Stimulated activated CD8-positive, alpha-beta memory T cell treated with anti-CD3 and anti-CD28 coated beads, Interleukin-12 subunit alpha, Interleukin-12 subunit beta, amount 100 ng/mL, for 4 hours (primary cell): ENCODE measurements around the gene STK11.
"Not testable (repeated sequence)": the region's sequence is repeated elsewhere in the genome, so short reads cannot be mapped to it uniquely, and the experiment has no call there.

Experiments
- DNase-seq: peaks from one replicate; pipeline ENCODE4 v3.0.0-alpha.2; 2020; ENCODE audit warnings: low read depth

STK11 gene

DNA sequence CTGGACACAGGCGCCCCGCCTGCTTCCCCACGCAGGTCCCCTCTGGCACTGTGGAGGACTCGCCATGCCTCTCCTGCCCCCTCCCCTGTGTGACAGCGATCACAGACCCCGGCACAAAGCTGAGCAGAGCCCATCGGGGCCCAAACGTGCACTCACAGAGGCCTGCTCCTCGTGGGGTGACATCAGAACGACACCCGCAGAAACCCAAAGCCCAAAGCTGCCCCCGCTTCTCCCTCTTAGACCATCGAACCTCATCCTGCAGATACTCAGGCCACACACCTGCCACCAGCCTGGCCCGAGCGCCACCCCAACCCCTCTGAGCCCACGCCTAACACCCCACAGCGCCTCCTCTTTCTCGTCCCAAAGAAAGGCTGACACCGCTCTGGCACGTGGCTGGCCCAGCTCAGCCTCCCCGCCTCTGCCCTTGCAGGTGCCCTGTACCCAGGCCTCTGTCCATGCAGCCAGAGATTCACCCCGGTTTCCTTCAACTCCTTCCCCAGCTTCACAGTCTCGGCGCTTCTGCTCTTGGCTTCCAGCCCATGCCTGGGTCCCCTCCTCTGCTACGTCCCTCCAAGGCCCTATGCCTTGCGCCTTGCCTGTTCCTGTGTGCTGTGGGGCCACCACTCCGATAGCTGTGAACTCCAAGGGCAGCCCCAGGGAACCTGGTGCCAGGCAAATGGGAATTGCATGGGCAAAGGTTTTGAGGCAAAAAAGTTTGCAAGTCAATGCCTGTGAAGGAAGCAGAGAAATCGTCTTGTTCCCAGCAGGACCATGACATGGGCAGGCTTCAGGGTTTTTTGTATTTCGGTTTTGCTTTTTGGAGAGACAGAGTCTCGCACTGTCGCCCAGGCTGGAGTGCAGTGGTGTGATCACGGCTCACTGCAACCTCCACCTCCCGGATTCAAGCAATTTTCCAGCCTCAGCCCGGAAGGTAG, 33.1 kb downstream of the STK11 start:
- DNase-seq: no peak

DNA sequence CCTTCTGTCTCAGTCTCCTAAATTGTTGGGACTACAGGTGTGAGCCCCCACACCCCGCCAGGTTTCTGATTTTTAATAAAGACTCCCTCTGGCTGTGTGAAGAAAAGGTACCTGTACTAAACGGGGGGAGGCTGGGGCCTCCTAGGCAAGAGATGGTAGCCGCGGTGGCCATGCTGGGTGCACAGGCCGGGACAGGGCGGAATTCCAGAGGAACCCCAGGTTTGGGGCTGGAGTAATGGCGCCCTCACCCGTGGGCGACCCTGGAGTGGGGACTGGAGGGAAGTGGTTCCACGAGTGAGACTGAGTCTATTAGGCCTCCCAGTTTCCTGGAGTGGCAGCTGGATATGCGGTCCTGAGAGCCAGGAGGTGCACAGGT, 33.8 kb downstream of the STK11 start:
- DNase-seq: no peak

DNA sequence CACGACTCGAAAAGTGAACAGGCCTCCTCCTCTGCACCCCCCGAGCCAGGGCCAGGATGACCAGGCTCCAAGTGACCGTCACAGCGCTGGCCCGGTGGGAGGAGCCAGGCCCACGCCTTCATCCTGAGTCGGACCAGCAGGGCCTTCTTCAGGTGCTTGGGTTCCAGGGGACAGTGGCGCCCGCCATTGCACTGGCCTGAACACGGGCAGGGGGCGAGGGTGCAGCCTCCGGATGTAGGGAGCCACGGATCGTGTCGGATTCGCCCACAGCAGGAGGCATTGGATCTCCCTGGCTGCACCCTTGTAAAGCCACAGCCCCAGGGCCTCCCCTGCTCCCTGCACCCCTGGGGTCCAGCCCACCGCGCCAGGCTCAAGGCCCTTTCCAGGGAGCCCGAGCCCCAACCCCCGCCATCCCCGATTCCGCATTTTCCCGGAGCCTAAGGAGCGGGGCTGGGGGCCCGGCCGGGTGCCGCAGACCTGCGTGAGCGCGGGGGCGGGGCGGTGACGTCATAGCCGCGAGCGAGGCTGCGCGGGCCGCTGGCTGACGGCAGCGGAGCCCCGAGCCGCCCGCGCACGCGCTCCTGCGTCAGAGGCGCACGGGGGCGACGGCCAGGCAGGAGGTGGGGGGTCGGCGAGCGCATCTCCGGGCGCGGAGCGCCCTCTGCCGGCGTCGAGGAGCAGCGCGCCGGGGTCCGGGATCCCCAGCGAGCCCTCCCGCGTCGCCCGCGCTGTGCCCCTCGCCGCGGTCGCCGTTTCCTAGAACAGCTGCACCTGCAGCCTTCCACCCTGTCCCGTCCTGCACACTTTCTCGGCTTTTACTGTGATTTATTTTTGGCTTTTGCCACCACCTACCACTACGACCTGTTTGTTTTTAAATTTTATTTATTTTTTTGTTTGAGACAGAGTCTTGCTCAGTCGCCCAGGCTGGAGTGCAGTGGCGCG, 34.5 kb downstream of the STK11 start:
- DNase-seq: peak; percentile 96

DNA sequence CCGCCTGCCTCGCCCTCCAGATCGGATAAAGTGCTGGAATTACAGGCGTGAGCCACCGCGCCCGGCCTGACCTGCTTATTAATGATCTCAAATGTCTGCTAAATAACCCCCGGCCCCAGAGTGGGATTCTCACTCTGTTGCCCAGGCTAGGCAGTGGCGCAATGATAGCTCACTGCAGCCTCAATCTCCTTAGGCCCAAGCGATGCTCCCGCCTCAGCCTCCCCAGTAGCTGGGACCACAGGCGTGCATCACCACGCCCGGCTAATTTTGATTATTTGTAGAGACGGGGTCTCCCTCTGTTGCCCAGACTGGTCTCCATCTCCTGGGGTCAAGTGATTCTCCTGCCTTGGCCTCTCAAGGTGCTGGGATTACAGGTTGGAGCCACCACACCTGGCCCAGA, 35.3 kb downstream of the STK11 start:
- DNase-seq: no peak

DNA sequence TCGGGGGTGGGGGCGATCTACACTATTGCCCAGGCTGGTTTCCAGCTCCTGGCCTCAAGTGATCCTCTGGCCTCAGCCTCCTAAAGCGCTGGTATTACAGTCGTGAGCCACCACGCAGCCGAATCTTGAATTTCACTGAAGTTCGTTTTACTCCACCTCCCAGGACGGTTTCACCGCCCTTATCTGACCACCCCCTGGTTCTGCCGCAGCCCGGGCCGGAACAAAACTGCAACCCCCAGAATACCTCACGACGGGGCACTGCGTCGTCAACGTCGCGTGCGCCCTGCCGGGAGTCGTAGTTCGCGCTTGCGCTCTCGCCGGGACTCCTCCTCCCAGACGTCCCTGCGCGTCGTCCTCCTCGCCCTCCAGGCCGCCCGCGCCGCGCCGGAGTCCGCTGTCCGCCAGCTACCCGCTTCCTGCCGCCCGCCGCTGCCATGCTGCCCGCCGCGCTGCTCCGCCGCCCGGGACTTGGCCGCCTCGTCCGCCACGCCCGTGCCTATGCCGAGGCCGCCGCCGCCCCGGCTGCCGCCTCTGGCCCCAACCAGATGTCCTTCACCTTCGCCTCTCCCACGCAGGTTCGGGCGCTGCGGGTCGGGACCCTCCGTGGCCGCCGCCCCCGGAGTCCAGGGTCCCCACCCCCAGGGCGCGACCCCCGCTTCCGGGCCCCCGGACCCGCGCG, 36.0 kb downstream of the STK11 start, which contains the start of gene ATP5F1D:
Gene ATP5F1D (plus strand): TSS at position 335 of the 679 bp plus-strand sequence. CDS start 100 bp downstream, at position 435.
- DNase-seq: peak; percentile 95

DNA sequence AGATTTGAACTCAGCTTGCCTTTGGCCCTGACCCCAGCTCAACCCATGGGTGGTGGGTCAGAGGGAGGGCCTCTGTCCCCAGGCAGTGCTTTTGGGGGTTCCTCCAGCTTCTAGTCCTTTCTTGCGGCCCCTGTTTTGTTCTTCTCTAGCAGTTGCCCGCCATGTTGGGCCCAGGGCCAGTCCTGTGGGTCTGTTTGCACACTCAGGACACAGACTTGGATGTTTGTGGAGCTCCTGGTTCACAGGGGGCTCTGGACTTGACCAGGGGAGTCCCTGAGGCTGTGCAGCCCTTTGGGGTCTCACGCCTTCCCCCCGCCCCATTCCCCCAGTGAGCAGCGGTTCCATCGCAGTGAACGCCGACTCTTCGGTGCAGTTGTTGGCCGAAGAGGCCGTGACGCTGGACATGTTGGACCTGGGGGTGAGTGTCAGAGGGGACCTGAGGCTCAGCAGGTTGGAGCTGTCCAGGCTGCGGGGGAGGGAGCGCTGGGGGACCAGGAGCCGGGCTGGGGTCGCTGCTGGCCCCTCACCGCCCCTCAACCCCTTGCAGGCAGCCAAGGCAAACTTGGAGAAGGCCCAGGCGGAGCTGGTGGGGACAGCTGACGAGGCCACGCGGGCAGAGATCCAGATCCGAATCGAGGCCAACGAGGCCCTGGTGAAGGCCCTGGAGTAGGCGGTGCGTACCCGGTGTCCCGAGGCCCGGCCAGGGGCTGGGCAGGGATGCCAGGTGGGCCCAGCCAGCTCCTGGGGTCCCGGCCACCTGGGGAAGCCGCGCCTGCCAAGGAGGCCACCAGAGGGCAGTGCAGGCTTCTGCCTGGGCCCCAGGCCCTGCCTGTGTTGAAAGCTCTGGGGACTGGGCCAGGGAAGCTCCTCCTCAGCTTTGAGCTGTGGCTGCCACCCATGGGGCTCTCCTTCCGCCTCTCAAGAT, 38.5 kb downstream of the STK11 start:
- peak; percentile 82 for DNase-seq

DNA sequence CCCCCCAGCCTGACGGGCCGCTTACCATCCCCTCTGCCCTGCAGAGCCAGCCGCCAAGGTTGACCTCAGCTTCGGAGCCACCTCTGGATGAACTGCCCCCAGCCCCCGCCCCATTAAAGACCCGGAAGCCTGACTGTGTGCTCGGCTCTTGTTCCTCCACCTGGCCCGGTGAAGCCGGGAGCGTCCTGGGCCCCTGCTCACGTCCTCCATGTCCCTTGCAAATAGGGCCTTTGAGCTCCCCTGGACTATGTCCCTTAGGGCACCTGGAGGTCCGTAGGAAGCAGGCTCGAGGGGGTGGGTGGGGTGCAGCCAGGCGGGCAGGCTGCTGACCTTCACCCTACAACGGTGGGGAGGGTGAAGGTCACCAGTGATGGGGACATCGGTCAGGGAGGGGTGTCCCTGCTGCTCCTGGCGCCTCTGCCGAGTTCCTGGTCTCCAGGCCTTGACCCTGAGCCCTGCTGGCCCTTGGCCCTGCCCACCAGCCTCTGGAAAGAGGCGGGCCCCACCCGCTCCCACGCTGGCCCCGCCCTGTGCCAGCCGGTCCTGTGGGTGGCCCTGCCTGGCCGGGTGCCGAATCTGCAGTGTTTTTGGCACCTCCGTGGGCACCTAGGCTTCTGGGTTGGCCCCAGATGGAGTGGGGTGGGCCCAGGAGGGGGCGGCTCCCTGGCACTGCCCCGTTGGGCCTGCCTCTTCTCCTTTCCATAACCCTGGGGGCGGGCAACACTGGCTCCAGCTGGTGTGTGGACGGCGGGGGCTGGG, 39.3 kb downstream of the STK11 start:
- no peak for DNase-seq

DNA sequence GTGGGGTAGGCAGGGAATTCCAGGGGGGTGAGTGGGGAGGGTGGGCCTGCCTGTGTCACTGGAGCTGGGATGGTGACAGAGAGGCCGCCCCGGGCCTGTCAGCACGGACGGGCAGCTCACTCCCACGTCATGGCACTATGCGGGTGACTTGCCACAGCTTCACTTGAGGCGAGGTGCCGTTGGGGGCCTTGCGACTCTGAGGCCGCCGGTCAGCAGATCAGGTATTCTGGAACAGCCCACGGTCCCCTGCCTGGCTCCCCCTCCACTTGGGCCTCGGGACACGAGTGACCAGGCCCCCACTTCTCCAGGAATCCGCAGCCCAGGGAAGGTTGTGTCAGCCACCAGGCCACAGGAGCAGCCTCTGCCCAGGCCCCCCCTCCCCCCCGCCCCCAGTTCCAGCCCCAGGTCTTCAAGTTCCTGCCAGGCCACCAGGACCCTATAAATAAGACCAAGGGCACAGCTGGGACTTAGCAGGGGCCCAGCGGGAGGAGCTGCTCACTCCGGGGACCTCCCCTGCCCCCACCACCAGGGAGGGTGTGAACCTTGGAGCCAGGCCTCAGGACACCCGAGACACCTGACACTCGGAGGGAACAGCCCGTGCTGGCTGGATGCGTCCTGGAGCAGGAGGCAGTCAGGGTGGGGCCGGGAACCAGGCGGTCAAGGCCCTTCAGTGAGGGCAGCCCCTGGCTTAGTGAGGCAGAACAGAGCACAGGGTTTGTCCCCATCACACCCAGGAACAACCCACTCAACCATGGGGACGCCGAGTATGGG, 40.1 kb downstream of the STK11 start:
- no peak for DNase-seq

DNA sequence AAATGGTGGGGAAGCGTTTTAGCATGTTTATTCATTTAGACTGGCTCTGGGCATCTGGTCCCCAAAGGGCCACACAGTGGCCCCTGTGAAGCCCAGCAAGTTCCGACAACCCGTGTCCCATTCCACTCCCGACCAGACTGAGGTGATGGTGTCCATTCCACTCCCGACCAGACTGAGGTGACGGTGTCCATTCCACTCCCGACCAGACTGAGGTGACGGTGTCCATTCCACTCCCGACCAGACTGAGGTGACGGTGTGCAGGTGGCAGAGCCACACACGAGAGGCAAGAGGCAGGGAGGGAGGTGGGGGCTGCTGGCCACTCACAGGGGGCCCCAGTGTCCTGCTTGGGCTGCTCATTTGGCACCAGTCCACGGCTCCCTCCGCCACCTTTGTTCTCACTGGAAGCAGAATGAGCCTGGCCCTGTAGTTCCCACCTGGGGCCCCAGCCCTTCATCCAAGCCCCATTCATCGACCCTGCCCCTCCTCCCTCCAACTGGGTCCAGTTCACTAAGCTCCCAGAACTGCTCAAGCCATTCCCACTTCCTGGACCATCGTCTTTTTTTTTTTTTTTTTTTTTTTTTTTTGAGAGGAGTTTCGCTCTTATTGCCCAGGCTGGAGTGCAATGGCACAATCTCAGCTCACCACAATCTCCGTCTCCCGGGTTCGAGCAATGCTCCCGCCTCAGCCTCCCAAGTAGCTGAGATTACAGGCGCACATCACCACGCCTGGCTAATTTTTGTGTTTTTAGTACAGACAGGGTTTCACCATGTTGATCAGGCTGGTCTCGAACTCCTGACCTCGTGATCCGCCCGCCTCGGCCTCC, 40.9 kb downstream of the STK11 start:
- not testable (repeated sequence) for DNase-seq

DNA sequence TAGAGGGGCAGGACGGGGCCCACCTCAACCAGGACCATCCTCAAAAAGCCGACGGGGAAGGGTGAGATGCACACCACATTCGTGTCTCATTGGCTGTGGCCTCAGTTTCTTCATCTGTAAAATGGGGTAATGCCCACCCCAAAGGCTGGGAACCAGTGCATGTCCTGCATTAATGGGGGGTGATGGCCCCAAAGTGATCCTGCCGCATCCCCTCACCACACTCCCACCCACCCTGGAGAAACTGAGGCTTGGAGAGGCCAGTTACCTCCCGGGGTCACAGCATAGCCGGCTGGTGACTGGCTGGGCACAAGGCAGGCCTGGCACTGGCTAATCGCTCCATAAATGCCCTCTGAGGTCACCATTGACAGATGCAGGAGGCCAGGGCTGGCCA, 42.2 kb downstream of the STK11 start:
- DNase-seq: no peak

DNA sequence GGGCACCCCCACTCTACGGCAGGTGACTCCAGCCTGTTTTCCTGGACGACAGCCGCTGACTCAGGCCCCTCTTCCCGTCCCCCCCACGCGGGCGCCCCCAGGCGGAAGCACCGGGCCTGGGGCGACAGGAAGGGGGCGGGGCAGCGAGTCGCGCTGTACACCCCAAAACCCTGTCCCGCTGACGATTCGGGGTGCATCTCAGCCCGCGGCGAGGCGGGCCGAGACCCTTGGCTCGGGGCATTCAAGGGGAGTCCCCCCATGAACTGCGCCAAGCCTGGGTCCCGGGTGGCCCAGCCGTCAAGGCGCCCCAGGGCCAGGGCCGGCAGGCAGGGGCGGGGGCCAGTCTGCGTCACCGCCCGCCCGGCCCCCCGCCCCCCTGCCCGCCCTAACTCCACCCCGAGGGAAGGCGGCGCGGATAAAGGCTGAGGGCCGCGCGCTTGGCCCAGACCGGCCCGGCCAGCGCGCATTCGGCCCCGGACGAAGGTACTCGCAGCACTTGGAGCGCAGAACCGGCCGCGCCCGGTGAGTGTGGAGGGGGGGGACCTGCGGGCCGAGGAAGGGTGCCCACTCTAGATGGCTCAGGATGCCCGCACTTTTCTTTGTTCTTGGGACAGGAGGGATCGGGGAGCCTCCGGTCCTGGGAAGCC, 42.7 kb downstream of the STK11 start, which contains the start of gene MIDN:
Gene MIDN (plus strand): TSS at position 445 of the 647 bp plus-strand sequence. CDS start 1,714 bp downstream, outside the sequence.
- DNase-seq: peak; percentile 64

DNA sequence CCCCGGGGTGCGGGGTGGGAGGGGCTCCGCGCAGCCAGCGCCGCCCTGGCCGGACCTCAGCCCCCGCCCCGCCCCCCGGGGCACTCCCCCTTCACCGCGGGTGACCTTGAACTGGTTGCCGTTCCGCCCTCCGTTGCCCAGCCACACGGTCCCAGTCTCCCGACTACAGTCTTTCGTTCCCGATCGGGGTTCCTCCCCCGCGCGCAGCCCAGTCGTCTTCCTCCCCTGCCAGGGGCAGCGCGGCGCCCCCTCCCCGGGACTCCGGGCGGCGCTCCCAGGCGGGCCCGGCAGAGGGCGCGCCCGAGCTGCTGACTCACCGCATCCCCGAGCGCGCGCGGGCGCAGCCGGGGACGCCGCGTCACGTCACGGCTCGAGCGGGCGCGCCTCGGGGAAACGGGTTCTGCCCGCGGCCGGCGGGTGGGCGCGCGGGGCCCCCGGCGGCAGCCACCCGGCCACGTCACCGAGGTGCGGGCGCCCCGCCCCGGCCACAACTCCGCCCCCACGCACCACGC, 43.3 kb downstream of the STK11 start:
- DNase-seq: peak; percentile 83

DNA sequence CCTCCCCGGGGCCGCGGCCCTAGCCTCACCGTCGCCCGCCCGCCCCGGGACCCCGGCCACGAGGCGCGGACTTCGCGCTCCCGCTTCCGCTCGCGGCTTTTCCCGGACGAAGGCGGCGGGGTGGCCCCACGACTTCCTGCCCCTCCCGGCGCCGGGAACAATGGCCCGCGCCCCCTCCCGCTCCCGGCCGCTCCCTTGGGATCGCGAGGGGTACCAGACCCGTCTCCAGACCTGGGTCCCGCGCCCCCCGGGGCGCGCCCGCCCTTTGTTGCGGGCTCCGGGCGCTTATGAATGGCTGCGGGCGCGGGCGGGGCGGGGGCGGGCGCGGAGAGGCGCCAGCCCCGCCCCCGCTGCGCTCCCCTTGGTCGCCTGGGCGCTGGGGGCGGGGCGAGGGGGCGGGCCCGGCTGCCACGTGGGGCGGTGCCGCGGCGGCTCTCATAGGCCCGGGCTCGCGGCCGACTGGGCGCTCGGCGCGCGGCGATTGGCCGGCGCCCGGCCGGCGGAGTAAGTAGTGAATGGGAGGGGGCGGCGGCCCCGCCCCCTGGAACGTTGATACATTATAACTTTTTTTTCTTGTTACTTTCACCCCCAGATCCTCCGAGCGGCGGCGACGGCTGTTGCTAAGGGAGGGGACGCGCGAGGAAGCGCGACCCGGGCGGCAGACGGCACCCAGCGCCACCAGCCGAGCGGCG, 43.9 kb downstream of the STK11 start:
- peak; percentile 96 for DNase-seq

DNA sequence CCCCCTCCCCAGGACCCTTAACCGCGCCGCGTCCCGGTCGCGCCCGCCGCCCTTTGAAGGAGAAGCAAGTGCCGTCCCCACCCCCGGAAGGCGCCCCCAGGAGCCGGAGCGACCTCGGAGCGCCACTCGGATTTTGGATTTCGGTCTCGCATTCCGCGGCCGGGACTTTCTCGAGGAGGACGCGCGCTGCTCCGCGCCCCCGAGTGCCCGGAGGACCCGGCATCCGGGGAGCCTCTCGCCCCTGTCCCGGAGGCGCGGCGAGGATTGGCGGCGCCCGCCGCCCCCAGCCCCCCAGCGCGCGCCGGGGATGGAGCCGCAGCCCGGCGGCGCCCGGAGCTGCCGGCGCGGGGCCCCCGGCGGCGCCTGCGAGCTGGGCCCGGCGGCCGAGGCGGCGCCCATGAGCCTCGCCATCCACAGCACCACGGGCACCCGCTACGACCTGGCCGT, 44.4 kb downstream of the STK11 start:
- no peak for DNase-seq

DNA sequence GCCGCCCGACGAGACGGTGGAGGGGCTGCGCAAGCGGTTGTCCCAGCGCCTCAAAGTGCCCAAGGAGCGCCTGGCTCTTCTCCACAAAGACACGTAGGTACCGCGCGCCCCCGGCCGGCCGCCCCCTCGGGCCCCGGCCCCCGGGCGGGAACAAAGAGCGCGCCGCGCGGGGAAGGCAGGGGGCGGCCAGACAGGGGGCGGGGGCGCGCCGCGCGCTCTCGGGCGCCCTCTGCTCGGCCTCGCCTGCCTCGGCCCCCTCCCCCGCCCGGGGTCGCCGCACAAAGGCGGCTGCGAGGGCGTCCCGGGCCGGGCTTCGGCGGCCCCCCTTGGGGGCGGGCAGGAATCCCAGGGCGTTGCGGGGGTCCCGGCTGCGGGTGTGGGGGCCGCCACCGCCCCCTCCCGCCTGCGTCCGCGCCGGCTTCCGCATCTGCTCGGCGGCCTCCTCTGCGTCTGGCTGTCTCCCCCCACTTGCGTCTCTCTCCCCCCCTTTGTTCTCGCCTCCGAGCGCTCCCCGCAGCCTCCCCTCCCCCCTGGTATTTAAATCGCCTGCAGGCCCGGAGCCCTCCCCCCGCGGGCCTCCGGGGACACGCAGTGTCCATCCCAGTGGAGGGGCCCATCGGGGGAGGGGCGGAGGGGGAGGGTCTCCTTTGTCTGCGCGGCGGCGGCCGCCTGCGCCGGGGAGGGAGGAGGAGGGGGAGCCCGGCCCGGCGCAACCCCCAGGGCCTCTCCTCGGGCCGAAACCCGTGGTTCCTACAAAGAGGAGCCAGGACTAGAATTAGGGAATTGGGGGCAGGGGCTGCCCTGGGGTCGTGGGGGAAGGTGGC, 45.1 kb downstream of the STK11 start:
- peak; percentile 54 for DNase-seq
